ENCODE data around the gene RGMA. TPM values are rescaled to one million over a fixed set of nuclear protein-coding genes. Genes with fewer than 3 reads are reported as not detected.
A peak's percentile ranks its signal among the peaks of the same experiment; 100 is the strongest.

The RGMA gene
- total RNA-seq, 2 donors from 2014 or later = 37.7 to 67.1 TPM

DNA sequence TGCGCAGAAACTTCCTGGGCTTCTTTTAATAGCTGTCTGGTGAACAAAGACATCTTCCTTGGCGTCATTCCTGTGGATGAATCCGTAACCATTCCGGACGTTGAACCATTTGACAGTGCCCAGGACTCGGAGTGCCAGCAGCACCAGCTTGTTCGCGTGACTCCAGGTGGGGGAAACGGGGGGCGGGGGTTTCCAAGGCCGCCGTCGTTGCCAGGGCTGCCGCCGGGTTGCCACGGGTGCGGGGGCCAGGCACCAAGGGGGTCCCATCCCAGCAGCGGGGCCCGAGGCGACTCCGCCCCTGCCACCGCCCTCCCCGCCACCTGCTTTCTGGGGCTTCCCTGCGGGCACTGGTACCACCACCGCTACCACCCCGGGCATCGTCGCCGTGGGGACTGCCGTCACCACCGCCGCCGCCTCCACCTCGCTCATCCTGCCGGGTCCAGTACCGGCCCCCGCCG lies 22.8 kb downstream of the RGMA start:
- no peak for DNase-seq
- H3K4me1 ChIP-seq (ENCODE audit: control insufficient read depth, insufficient read depth, low read length) = peaks cover 35% of the 10 kb centered on the region
- TF ChIP-seq, protein P1, sequence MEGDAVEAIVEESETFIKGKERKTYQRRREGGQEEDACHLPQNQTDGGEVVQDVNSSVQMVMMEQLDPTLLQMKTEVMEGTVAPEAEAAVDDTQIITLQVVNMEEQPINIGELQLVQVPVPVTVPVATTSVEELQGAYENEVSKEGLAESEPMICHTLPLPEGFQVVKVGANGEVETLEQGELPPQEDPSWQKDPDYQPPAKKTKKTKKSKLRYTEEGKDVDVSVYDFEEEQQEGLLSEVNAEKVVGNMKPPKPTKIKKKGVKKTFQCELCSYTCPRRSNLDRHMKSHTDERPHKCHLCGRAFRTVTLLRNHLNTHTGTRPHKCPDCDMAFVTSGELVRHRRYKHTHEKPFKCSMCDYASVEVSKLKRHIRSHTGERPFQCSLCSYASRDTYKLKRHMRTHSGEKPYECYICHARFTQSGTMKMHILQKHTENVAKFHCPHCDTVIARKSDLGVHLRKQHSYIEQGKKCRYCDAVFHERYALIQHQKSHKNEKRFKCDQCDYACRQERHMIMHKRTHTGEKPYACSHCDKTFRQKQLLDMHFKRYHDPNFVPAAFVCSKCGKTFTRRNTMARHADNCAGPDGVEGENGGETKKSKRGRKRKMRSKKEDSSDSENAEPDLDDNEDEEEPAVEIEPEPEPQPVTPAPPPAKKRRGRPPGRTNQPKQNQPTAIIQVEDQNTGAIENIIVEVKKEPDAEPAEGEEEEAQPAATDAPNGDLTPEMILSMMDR (conservative IDR thresholded peaks at IDR 0.05) = no peak
- WGBS, 2 experiments (ENCODE audit: insufficient coverage in 1 of 2, insufficient read length in 1 of 2) = 98% methylated on average over 22 to 38 of the region's 38 CpGs
- H3K27me3 Mint-ChIP-seq (ENCODE audit: insufficient read depth) = no peaks in the 10 kb centered on the region
- H3K9me3 Mint-ChIP-seq = no peaks in the 10 kb centered on the region
- H3K27me3 ChIP-seq (ENCODE audit: control insufficient read depth, insufficient read depth, low read length, poor library complexity, severe bottlenecking) = no peaks in the 10 kb centered on the region
- H3K36me3 Mint-ChIP-seq (ENCODE audit: low read depth) = peaks cover 66% of the 10 kb centered on the region
- H3K27ac Mint-ChIP-seq = no peak overlapping the region
- no peak overlapping the region for H3K27ac ChIP-seq (ENCODE audit: low read depth, low read length)
- no peak overlapping the region for H3K4me3 Mint-ChIP-seq
- H3K9ac ChIP-seq (ENCODE audit: extremely low read depth, low read length, poor library complexity, severe bottlenecking) = no peak overlapping the region
- no peak overlapping the region for H3K4me3 ChIP-seq (ENCODE audit: low read length)
- H3K9me3 ChIP-seq (ENCODE audit: control insufficient read depth, low read length) = no peaks in the 10 kb centered on the region
- peaks cover 71% of the 10 kb centered on the region for H3K36me3 ChIP-seq (ENCODE audit: control insufficient read depth, insufficient read depth, low read length)
- H3K4me1 Mint-ChIP-seq = peaks cover 75% of the 10 kb centered on the region

DNA sequence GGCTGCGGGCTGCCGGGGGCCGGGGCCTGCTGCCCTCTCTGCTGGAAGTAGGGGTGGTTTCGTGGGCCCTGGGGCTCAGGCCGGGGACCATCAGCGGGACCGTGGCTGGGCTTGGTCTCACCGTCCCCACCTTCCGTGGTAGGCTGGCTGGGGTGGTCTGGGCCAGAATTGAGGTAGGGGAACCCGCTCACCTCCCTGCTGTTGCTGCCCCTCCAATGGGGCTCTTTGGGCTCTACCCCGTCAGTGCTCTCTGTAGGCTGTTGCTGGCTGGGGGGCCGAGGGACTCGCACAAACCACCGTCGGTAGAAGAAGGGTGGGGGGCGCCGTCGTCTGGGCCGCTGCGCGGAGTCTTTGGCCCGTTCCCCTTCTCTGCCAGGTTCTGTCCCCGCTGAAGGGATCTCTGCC lies 23.4 kb downstream of the RGMA start:
- H3K36me3 ChIP-seq (ENCODE audit: control insufficient read depth, insufficient read depth, low read length) = peaks cover 69% of the 10 kb centered on the region

DNA sequence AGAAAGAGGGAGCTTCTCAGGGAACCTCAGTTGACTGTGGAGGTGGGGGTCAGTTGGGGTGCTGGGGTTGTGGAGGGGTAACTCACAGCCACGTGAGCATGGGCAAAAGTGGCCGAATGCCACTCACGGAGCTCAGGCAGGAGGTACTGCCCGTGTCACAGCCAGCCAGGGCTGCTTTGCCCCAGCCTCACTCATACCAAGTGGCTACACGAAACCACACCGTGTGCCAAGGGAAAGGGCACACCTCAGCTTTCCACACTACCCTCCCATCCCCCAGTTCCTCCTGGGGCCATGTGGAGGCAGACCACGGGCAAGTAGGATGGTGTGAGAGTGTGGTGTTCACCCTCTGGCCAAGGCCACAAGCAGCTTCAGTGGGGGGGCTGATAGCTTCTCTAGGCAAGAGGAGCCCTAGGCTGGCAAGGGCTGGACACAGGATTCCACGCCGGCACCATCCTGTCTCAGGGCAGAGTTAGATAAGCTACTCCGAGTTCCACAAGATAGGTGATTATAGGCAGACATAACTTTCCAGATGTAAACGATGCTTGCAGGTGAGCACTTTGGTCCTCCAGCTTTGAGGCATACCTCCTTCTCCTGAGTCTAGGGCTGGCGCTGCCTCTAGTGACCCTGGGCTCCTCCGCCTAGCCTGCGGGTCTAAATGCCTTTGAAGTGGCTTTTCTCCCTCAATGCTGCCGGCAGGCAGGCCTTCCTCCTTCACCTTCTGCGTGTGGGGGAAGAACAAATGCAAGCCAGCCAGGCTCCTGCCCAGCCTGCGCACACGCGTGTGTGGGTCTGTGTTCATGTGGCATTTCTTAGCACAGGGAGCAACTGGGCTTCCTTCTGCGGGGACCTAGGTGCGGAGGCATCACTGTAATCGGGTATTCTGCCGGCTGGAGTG lies 25.0 kb downstream of the RGMA start:
- Histone ChIP-seq H3K36me3 (ENCODE audit: control insufficient read depth, insufficient read depth, low read length) (peaks cover 63% of the 10 kb centered on the region), H3K9ac (ENCODE audit: extremely low read depth, low read length, poor library complexity, severe bottlenecking) (peak overlapping the region; percentile 72), H3K4me1 (ENCODE audit: control insufficient read depth, insufficient read depth, low read length) (peaks cover 31% of the 10 kb centered on the region), H3K27me3 (ENCODE audit: control insufficient read depth, insufficient read depth, low read length, poor library complexity, severe bottlenecking) (no peaks in the 10 kb centered on the region), H3K4me3 (ENCODE audit: low read length) (peak overlapping the region; percentile 57), H3K9me3 (ENCODE audit: control insufficient read depth, low read length) (no peaks in the 10 kb centered on the region), H3K27ac (ENCODE audit: low read depth, low read length) (peak overlapping the region; percentile 60)
- Mint-ChIP-seq H3K4me1 (peaks cover 63% of the 10 kb centered on the region), H3K27me3 (ENCODE audit: insufficient read depth) (no peaks in the 10 kb centered on the region), H3K36me3 (ENCODE audit: low read depth) (peaks cover 55% of the 10 kb centered on the region), H3K9me3 (no peaks in the 10 kb centered on the region), H3K27ac (peak overlapping the region; percentile 74), H3K4me3 (no peak overlapping the region)
- 93% methylated on average over 16 to 23 of the region's 23 CpGs for WGBS, 2 experiments (ENCODE audit: insufficient coverage in 1 of 2, insufficient read length in 1 of 2)
- no peak for DNase-seq
- TF ChIP-seq, protein P1 (conservative IDR thresholded peaks at IDR 0.05) = no peak

More for the DNA sequence above, 23.4 kb downstream of the RGMA start:
- H3K4me3 ChIP-seq (ENCODE audit: low read length) = no peak overlapping the region
- TF ChIP-seq, protein P1 (conservative IDR thresholded peaks at IDR 0.05) = no peak
- H3K9me3 ChIP-seq (ENCODE audit: control insufficient read depth, low read length) = no peaks in the 10 kb centered on the region
- Mint-ChIP-seq H3K4me3 (no peak overlapping the region), H3K4me1 (peaks cover 74% of the 10 kb centered on the region), H3K27me3 (ENCODE audit: insufficient read depth) (no peaks in the 10 kb centered on the region), H3K9me3 (no peaks in the 10 kb centered on the region), H3K27ac (no peak overlapping the region), H3K36me3 (ENCODE audit: low read depth) (peaks cover 66% of the 10 kb centered on the region)
- H3K27ac ChIP-seq (ENCODE audit: low read depth, low read length) = peak overlapping the region; percentile 2
- DNase-seq = no peak
- no peak overlapping the region for H3K9ac ChIP-seq (ENCODE audit: extremely low read depth, low read length, poor library complexity, severe bottlenecking)
- peaks cover 39% of the 10 kb centered on the region for H3K4me1 ChIP-seq (ENCODE audit: control insufficient read depth, insufficient read depth, low read length)
- H3K27me3 ChIP-seq (ENCODE audit: control insufficient read depth, insufficient read depth, low read length, poor library complexity, severe bottlenecking) = no peaks in the 10 kb centered on the region
- 95 to 100% methylated on average over 7 to 23 of the region's 23 CpGs for WGBS, 2 experiments (ENCODE audit: insufficient coverage in 1 of 2, insufficient read length in 1 of 2)

Measured in endodermal cell (in vitro differentiated cells).